Osteoblast (primary cell): Measurements from ENCODE around the gene YOD1. TPM values are rescaled to one million over a fixed set of nuclear protein-coding genes. Genes with fewer than 3 reads are reported as not detected.

Experiments used
- DNase-seq: peaks from one replicate; pipeline ENCODE4 v3.0.0; 2011; ENCODE audit warnings: low spot score, mixed read lengths; ENCODE audit not compliant: insufficient read length; ENCODE audit errors: missing footprints
- H2AFZ ChIP-seq: 2 replicates; pipeline ENCODE4 v1.6.0; 2011; ENCODE audit warnings: mild to moderate bottlenecking, low read length
- H3K27ac ChIP-seq: 2 replicates; pipeline ENCODE4 v1.5.1; 2011; ENCODE audit warnings: mild to moderate bottlenecking, low read depth, low read length, moderate library complexity
- H3K27me3 ChIP-seq: 2 replicates; pipeline ENCODE4 v1.6.0; 2012; ENCODE audit warnings: mild to moderate bottlenecking, control low read depth, inconsistent platforms, low read length, moderate library complexity; ENCODE audit not compliant: insufficient read depth
- H3K36me3 ChIP-seq: 2 replicates; pipeline ENCODE4 v1.5.1; 2011; ENCODE audit warnings: mild to moderate bottlenecking, low read length, control low read depth, moderate library complexity; ENCODE audit not compliant: insufficient read depth
- H3K4me1 ChIP-seq: 2 replicates; pipeline ENCODE4 v1.5.1; 2011; ENCODE audit warnings: mild to moderate bottlenecking, low read length, control low read depth, moderate library complexity; ENCODE audit not compliant: insufficient read depth
- H3K4me2 ChIP-seq: 2 replicates; pipeline ENCODE4 v1.6.0; 2011; ENCODE audit warnings: mild to moderate bottlenecking, low read length; ENCODE audit not compliant: insufficient read depth
- H3K4me3 ChIP-seq: fragments of 200-600 bp; sonication (generic); 3 replicates; pipeline ENCODE4 v1.5.1; 2012; ENCODE audit warnings: mild to moderate bottlenecking, low read length, inconsistent platforms; ENCODE audit not compliant: insufficient read depth
- H3K79me2 ChIP-seq: 2 replicates; pipeline ENCODE4 v1.6.0; 2012; ENCODE audit warnings: mild to moderate bottlenecking, low read length, control low read depth, inconsistent platforms; ENCODE audit not compliant: insufficient read depth
- H3K9me3 ChIP-seq: 2 replicates; pipeline ENCODE4 v1.5.1; 2011; ENCODE audit warnings: low read depth, low read length, control low read depth
- H4K20me1 ChIP-seq: 2 replicates; pipeline ENCODE4 v1.6.0; 2012; ENCODE audit warnings: mild to moderate bottlenecking, low read length, control low read depth; ENCODE audit not compliant: insufficient read depth
- CTCF ChIP-seq: IDR thresholded peaks from 2 replicates; pipeline ENCODE4 v1.5.1; 2011; ENCODE audit warnings: mild to moderate bottlenecking, low read depth, low read length, moderate library complexity; ENCODE audit errors: extremely low read depth
- total RNA-seq: library from RNA; depleted of rRNA; stranded (reverse); fragments of >200 nt; gene quantifications from 2 replicates; pipeline ENCODE4 v1.2.3, GENCODE V29; 2012

The YOD1 gene
- total RNA-seq, 1 donor, result 8.3 TPM

DNA sequence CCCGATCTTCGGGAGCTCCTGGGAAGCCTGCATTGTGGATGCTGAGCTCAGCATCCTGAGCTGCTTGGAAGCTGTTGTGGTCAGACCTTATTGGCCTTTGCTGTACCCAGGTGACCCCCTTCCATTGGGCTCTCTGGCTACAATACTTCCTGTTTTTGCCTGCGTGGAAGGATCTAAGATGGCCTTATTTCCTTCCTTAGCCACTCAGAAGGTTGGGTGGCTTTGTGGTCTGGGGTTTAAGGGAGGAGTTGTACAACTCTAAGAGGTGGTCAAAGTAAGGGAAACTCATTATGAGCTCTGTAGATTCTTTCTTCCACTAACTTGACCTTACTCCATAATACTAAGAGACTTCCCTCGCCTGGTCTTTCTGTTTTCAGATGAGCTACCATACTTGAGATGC, 19.8 kb upstream of the YOD1 start:
- no peak for DNase-seq
- TF ChIP-seq CTCF, result no peak
- Histone ChIP-seq H3K79me2 (no peaks in the 10 kb centered on the region), H3K9me3 (no peaks in the 10 kb centered on the region), H3K27me3 (no peaks in the 10 kb centered on the region), H3K4me3 (no peak overlapping the region), H2AFZ (no peak overlapping the region), H4K20me1 (no peaks in the 10 kb centered on the region), H3K27ac (no peak overlapping the region), H3K4me1 (no peaks in the 10 kb centered on the region), H3K36me3 (no peaks in the 10 kb centered on the region), H3K4me2 (no peak overlapping the region)

- Histone ChIP-seq H3K4me3 (no peak overlapping the region), H3K36me3 (no peaks in the 10 kb centered on the region), H3K4me2 (no peak overlapping the region), H3K79me2 (no peaks in the 10 kb centered on the region), H4K20me1 (no peaks in the 10 kb centered on the region), H3K4me1 (no peaks in the 10 kb centered on the region), H3K9me3 (no peaks in the 10 kb centered on the region), H2AFZ (no peak overlapping the region), H3K27ac (no peak overlapping the region), H3K27me3 (no peaks in the 10 kb centered on the region)
- no peak for DNase-seq
- no peak for TF ChIP-seq CTCF
Measured at GRCh38 chr1:207069858-207070506, 19.0 kb upstream of the YOD1 start.

DNA sequence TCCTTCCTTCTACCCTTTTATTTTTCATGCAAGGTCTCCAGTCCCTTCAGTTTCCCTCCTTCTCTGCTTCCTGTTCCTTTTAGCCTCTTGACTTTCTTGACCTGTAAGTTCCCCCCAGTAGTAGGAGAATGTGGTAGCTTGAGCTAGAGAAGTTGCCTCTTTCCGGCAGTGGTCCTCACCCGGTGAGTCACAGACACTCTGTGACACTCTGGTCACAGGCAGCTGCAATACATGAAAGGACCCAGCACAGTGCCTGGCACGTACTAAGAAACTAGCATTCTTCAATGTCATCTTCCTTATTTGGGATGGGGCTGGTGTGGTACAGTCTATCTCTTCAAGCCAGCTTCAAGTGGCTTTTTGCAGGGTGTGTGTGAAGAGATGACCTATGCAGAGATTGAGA, 18.1 kb upstream of the YOD1 start:
- no peaks in the 10 kb centered on the region for H3K27me3 ChIP-seq
- no peaks in the 10 kb centered on the region for H3K79me2 ChIP-seq
- no peak for DNase-seq
- H3K9me3 ChIP-seq, result no peaks in the 10 kb centered on the region
- H2AFZ ChIP-seq, result no peak overlapping the region
- no peaks in the 10 kb centered on the region for H3K4me1 ChIP-seq
- H3K36me3 ChIP-seq, result no peaks in the 10 kb centered on the region
- no peak overlapping the region for H3K4me2 ChIP-seq
- H4K20me1 ChIP-seq, result no peaks in the 10 kb centered on the region
- TF ChIP-seq CTCF, result no peak
- no peak overlapping the region for H3K27ac ChIP-seq
- H3K4me3 ChIP-seq, result no peak overlapping the region

DNA sequence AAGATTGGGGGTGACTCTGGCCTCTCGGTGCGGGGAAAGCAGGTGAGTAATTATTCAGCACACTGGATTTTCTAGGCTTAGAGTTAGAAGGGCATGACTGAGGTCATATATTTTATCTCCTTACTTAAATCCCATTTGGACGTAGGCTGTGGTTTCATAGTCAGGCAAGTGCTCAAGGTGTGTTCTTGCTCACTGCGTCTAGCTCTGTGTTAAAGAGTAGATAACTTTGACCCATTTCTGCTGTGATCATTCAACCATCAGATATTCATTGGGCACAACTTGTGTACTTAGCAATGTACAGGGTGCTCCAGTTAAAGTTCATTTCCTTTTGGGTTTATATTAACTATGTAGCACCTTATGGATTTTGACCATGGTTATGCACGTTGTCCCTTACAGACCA, 16.7 kb upstream of the YOD1 start:
- Histone ChIP-seq H3K4me1 (no peaks in the 10 kb centered on the region), H3K4me2 (no peak overlapping the region), H2AFZ (no peak overlapping the region), H4K20me1 (no peaks in the 10 kb centered on the region), H3K27ac (no peak overlapping the region), H3K79me2 (no peaks in the 10 kb centered on the region), H3K36me3 (no peaks in the 10 kb centered on the region), H3K27me3 (no peaks in the 10 kb centered on the region), H3K4me3 (no peak overlapping the region), H3K9me3 (no peaks in the 10 kb centered on the region)
- no peak for TF ChIP-seq CTCF
- DNase-seq, result no peak
